ENCODE data around the gene SLC7A5. TPM values are rescaled to one million over a fixed set of nuclear protein-coding genes. Genes with fewer than 3 reads are reported as not detected.
A peak's percentile ranks its signal among the peaks of the same experiment; 100 is the strongest.

The SLC7A5 gene
- total and polyA plus RNA-seq, 2 of the 13 experiments (the other 11 are each of a cell fraction or from before 2014, with no cell fraction given) = 79.6 to 155 TPM

DNA sequence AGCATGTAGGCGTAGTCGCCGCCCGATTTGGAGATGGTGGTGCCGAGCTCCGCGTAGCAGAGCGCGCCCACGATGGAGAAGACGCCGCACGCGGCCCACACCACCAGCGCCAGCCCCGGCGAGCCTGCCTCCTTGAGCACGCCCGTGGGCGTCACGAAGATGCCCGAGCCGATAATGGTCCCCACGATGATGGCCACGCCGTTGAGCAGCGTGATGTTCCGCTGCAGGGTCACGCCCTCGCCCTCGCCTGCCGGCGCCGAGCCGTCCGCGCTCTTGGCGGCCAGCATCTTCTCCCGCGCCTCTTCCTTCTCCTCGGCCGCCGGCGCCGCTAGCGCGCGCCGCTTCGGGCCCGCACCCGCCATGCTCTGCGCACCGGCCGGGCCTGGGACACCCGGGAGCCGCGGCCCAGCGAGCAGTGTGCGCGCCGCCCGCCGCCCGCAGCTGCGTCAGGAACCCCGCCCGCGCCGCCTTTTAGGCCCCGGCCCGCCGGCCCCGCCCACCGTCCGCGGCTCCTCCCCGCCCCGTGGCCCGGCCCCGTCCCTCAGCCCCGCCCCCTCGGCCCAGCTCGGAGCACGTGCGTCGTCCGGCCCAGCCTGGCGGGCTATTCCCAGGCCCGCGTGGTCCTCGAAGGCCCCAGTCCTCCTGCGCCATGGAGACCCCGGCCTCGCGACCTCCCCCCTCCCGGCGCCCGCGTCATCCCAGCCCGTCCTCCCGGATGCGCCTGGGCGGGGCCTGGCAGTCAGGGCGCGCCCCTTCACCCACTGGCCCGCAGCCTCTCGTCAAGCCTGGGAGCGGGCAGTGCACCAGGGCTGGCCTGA lies at the start of gene SLC7A5 (continued):
- TF ChIP-seq, protein P1, sequence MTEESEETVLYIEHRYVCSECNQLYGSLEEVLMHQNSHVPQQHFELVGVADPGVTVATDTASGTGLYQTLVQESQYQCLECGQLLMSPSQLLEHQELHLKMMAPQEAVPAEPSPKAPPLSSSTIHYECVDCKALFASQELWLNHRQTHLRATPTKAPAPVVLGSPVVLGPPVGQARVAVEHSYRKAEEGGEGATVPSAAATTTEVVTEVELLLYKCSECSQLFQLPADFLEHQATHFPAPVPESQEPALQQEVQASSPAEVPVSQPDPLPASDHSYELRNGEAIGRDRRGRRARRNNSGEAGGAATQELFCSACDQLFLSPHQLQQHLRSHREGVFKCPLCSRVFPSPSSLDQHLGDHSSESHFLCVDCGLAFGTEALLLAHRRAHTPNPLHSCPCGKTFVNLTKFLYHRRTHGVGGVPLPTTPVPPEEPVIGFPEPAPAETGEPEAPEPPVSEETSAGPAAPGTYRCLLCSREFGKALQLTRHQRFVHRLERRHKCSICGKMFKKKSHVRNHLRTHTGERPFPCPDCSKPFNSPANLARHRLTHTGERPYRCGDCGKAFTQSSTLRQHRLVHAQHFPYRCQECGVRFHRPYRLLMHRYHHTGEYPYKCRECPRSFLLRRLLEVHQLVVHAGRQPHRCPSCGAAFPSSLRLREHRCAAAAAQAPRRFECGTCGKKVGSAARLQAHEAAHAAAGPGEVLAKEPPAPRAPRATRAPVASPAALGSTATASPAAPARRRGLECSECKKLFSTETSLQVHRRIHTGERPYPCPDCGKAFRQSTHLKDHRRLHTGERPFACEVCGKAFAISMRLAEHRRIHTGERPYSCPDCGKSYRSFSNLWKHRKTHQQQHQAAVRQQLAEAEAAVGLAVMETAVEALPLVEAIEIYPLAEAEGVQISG (CRISPR knock-in tag; IDR thresholded peaks at IDR 0.05) = peak; percentile 73
- TF ChIP-seq, protein P2, sequence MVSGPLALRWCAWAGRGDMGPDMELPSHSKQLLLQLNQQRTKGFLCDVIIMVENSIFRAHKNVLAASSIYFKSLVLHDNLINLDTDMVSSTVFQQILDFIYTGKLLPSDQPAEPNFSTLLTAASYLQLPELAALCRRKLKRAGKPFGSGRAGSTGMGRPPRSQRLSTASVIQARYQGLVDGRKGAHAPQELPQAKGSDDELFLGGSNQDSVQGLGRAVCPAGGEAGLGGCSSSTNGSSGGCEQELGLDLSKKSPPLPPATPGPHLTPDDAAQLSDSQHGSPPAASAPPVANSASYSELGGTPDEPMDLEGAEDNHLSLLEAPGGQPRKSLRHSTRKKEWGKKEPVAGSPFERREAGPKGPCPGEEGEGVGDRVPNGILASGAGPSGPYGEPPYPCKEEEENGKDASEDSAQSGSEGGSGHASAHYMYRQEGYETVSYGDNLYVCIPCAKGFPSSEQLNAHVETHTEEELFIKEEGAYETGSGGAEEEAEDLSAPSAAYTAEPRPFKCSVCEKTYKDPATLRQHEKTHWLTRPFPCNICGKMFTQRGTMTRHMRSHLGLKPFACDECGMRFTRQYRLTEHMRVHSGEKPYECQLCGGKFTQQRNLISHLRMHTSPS (CRISPR knock-in tag; IDR thresholded peaks at IDR 0.05; ENCODE audit: low read depth) = peak; percentile 52; the same call in 1 of the 2 replicates
- TF ChIP-seq, protein P3, sequence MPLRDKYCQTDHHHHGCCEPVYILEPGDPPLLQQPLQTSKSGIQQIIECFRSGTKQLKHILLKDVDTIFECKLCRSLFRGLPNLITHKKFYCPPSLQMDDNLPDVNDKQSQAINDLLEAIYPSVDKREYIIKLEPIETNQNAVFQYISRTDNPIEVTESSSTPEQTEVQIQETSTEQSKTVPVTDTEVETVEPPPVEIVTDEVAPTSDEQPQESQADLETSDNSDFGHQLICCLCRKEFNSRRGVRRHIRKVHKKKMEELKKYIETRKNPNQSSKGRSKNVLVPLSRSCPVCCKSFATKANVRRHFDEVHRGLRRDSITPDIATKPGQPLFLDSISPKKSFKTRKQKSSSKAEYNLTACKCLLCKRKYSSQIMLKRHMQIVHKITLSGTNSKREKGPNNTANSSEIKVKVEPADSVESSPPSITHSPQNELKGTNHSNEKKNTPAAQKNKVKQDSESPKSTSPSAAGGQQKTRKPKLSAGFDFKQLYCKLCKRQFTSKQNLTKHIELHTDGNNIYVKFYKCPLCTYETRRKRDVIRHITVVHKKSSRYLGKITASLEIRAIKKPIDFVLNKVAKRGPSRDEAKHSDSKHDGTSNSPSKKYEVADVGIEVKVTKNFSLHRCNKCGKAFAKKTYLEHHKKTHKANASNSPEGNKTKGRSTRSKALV (CRISPR knock-in tag; IDR thresholded peaks at IDR 0.05) = peak; percentile 32; the same call in 1 of the 2 replicates
- TF ChIP-seq HINFP (CRISPR knock-in tag; IDR thresholded peaks at IDR 0.05; ENCODE audit: low read depth) (peak; percentile 90; the same call in 1 of the 2 replicates), ZNF230 (CRISPR knock-in tag; IDR thresholded peaks at IDR 0.05) (peak; percentile 8), ZNF552 (CRISPR knock-in tag; IDR thresholded peaks at IDR 0.05; ENCODE audit: borderline replicate concordance) (peak; percentile 87; the same call in 1 of the 2 replicates), NRL (CRISPR knock-in tag; IDR thresholded peaks at IDR 0.05; ENCODE audit: borderline replicate concordance) (peak; percentile 87; the same call in 1 of the 2 replicates), MIER3 (CRISPR knock-in tag; IDR thresholded peaks at IDR 0.05; ENCODE audit: borderline replicate concordance) (peak; percentile 28; the same call in 1 of the 2 replicates), ZNF672 (CRISPR knock-in tag; IDR thresholded peaks at IDR 0.05) (peak; percentile 96; the same call in 1 of the 2 replicates), ZNF766 (CRISPR knock-in tag; IDR thresholded peaks at IDR 0.05; ENCODE audit: borderline replicate concordance) (peak; percentile 98), ZNF724P (CRISPR knock-in tag; IDR thresholded peaks at IDR 0.05; ENCODE audit: borderline replicate concordance) (peak; percentile 92; the same call in 1 of the 2 replicates), TSC22D2 (CRISPR knock-in tag; IDR thresholded peaks at IDR 0.05; ENCODE audit: borderline replicate concordance) (peak; percentile 92), NR0B2 (CRISPR knock-in tag; IDR thresholded peaks at IDR 0.05) (peak; percentile 96), ZNF34 (CRISPR knock-in tag; IDR thresholded peaks at IDR 0.05; ENCODE audit: borderline replicate concordance) (0 out of 2 replicates have a peak, but pooled peaks have one; percentile 53), BRD4 (CRISPR knock-in tag; IDR thresholded peaks at IDR 0.05) (peak; percentile 79), ZNF891 (CRISPR knock-in tag; IDR thresholded peaks at IDR 0.05) (peak; percentile 79; the same call in 1 of the 2 replicates)
- TF ChIP-seq, protein P4, sequence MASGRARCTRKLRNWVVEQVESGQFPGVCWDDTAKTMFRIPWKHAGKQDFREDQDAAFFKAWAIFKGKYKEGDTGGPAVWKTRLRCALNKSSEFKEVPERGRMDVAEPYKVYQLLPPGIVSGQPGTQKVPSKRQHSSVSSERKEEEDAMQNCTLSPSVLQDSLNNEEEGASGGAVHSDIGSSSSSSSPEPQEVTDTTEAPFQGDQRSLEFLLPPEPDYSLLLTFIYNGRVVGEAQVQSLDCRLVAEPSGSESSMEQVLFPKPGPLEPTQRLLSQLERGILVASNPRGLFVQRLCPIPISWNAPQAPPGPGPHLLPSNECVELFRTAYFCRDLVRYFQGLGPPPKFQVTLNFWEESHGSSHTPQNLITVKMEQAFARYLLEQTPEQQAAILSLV (CRISPR knock-in tag; IDR thresholded peaks at IDR 0.05; ENCODE audit: borderline replicate concordance) = peak; percentile 95
